HEK293T (cell line): Measurements from ENCODE around the gene DSP.

Experiments used
- CTCF ChIA-PET: fragments of 350-600 bp; formaldehyde crosslinking; extraction: SDS; loops from one replicate; lab custom pipeline; 2021; ENCODE audit warnings: antibody characterized with exemption, inconsistent platforms; lab: Yijun Ruan, JAX
- POLR2A ChIA-PET: fragments of 350-600 bp; formaldehyde crosslinking; extraction: SDS; loops from one replicate; lab custom pipeline; 2020; ENCODE audit warnings: antibody characterized with exemption, inconsistent platforms; lab: Yijun Ruan, JAX
- DNase-seq: peaks from one replicate; pipeline ENCODE4 v3.0.0; 2012; ENCODE audit warnings: mixed read lengths; ENCODE audit errors: extremely low spot score
- ARNT ChIP-seq: fragments of 450-650 bp; IDR thresholded peaks from 2 replicates; pipeline ENCODE4 v1.6.1; 2017; ENCODE audit warnings: mild to moderate bottlenecking
- BHLHE40 ChIP-seq: fragments of 450-650 bp; IDR thresholded peaks from 2 replicates; pipeline ENCODE4 v1.6.1; 2016; ENCODE audit warnings: mild to moderate bottlenecking, moderate library complexity, borderline replicate concordance
- CTBP1 ChIP-seq: fragments of 450-650 bp; IDR thresholded peaks from 2 replicates; pipeline ENCODE4 v1.6.1; 2016; ENCODE audit warnings: borderline replicate concordance
- ELF4 ChIP-seq: fragments of 450-650 bp; IDR thresholded peaks from 2 replicates; pipeline ENCODE4 v1.6.1; 2017; ENCODE audit warnings: antibody characterized with exemption
- FOXA1 ChIP-seq: fragments of 450-650 bp; IDR thresholded peaks from 2 replicates; pipeline ENCODE4 v1.6.1; 2016; ENCODE audit warnings: mild to moderate bottlenecking
- FOXK2 ChIP-seq: fragments of 450-650 bp; IDR thresholded peaks from 2 replicates; pipeline ENCODE4 v1.6.1; 2016; ENCODE audit warnings: mild to moderate bottlenecking
- FOXM1 ChIP-seq: fragments of 450-650 bp; IDR thresholded peaks from 2 replicates; pipeline ENCODE4 v1.6.1; 2017; ENCODE audit warnings: mild to moderate bottlenecking, borderline replicate concordance
- HDGF ChIP-seq: fragments of 450-650 bp; IDR thresholded peaks from 2 replicates; pipeline ENCODE4 v1.6.1; 2017; ENCODE audit warnings: antibody characterized with exemption, borderline replicate concordance
- L3MBTL2 ChIP-seq: fragments of 450-650 bp; conservative IDR thresholded peaks from 2 replicates; pipeline ENCODE4 v1.6.1; 2016; ENCODE audit warnings: mild to moderate bottlenecking
- LEF1 ChIP-seq: fragments of 450-650 bp; IDR thresholded peaks from 2 replicates; pipeline ENCODE4 v1.6.1; 2017; ENCODE audit warnings: mild to moderate bottlenecking, borderline replicate concordance
- NFRKB ChIP-seq: fragments of 450-650 bp; IDR thresholded peaks from 2 replicates; pipeline ENCODE4 v1.6.1; 2016; ENCODE audit warnings: mild to moderate bottlenecking, moderate library complexity
- SP1 ChIP-seq: fragments of 450-650 bp; IDR thresholded peaks from 2 replicates; pipeline ENCODE4 v1.6.1; 2017
- SUZ12 ChIP-seq: fragments of 450-650 bp; IDR thresholded peaks from 2 replicates; pipeline ENCODE4 v1.6.1; 2016; ENCODE audit warnings: mild to moderate bottlenecking
- TARDBP ChIP-seq: fragments of 450-650 bp; IDR thresholded peaks from 2 replicates; pipeline ENCODE4 v1.6.1; 2016
- ZNF384 ChIP-seq: fragments of 450-650 bp; IDR thresholded peaks from 2 replicates; pipeline ENCODE4 v1.6.1; 2016
- TF ChIP-seq, protein P1 (sequence below): fragments of 450-650 bp; IDR thresholded peaks from 2 replicates; pipeline ENCODE4 v1.6.1; 2016

DSP gene

GRCh38 chr6:7542065-7542873 lies 798 bp downstream of the DSP start:
- ChIA-PET CTCF (no interaction called here), POLR2A (interaction anchor here (0.6 to 2.1 kb wide), 3 partner anchors 46 to 152 kb away, joined by 3 to 8 read pairs (median 3); partner anchors contain the start of genes CAGE1 and RIOK1)
- TF ChIP-seq ZNF384 (no peak), BHLHE40 (no peak), TARDBP (no peak), FOXM1 (no peak), FOXK2 (no peak), NFRKB (no peak), CTBP1 (no peak), LEF1 (no peak)
- peak; percentile 43 for DNase-seq

- POLR2A ChIA-PET, result no interaction called here
Observed at GRCh38 chr6:7542874-7543624, 1.6 kb downstream of the DSP start.

GRCh38 chr6:7543789-7544424 lies 2.4 kb downstream of the DSP start:
- no peak for DNase-seq
- TF ChIP-seq ARNT (no peak), SP1 (no peak), FOXM1 (no peak), HDGF (no peak), LEF1 (no peak), TARDBP (no peak), CTBP1 (no peak), NFRKB (no peak), BHLHE40 (no peak), FOXA1 (no peak)
- TF ChIP-seq, protein P1, sequence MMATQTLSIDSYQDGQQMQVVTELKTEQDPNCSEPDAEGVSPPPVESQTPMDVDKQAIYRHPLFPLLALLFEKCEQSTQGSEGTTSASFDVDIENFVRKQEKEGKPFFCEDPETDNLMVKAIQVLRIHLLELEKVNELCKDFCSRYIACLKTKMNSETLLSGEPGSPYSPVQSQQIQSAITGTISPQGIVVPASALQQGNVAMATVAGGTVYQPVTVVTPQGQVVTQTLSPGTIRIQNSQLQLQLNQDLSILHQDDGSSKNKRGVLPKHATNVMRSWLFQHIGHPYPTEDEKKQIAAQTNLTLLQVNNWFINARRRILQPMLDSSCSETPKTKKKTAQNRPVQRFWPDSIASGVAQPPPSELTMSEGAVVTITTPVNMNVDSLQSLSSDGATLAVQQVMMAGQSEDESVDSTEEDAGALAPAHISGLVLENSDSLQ, result no peak
- POLR2A ChIA-PET, result no interaction called here
- CTCF ChIA-PET, result no interaction called here

More at GRCh38 chr6:7542874-7543624, 1.6 kb downstream of the DSP start:
- CTCF ChIA-PET, result no interaction called here
- peak; percentile 74 for DNase-seq
- TF ChIP-seq ZNF384 (peak; percentile 57; the same call in 1 of the 2 replicates), L3MBTL2 (peak; percentile 84), FOXA1 (no peak), FOXK2 (no peak), CTBP1 (0 out of 2 replicates have a peak, but pooled peaks have one; percentile 33)

DNA sequence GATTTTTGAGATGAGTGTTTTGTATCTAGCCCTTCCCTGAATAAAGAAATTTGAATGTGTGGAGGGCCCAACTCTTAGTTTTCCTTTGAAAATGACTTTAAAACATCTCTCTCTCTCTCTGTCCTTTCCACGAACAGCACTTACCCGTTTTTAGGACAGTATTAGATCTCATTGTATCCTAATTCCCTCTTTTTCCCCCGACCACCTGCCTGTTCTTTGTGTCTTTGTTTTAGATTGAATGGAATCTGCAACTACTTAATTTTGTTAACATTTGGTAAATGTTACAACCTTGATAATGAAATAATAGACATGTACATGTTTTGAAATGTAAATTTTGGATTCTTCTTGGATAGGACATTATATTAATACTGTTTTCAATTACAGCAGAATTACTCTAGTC lies 3.1 kb downstream of the DSP start:
- TF ChIP-seq TARDBP (no peak), BHLHE40 (no peak), FOXK2 (no peak), HDGF (no peak), CTBP1 (no peak), ARNT (no peak), FOXM1 (no peak), FOXA1 (no peak), LEF1 (no peak), ELF4 (no peak)
- TF ChIP-seq, protein P1, result no peak
- DNase-seq, result no peak
- ChIA-PET POLR2A (no interaction called here), CTCF (no interaction called here)

GRCh38 chr6:7545316-7546019 lies 4.0 kb downstream of the DSP start:
- no peak for TF ChIP-seq ARNT
- TF ChIP-seq, protein P1, result no peak
- no peak for TF ChIP-seq TARDBP
- TF ChIP-seq BHLHE40, result no peak
- TF ChIP-seq SP1, result no peak
- no peak for TF ChIP-seq CTBP1
- TF ChIP-seq FOXM1, result no peak
- no peak for TF ChIP-seq FOXK2
- TF ChIP-seq HDGF, result no peak
- no peak for TF ChIP-seq L3MBTL2
- no peak for TF ChIP-seq ZNF384
- TF ChIP-seq NFRKB, result no peak
- no peak for TF ChIP-seq FOXA1
- no peak for TF ChIP-seq ELF4
- no peak for TF ChIP-seq LEF1
- no peak for TF ChIP-seq SUZ12
- CTCF ChIA-PET, result no interaction called here
- no peak for DNase-seq
- POLR2A ChIA-PET, result interaction anchor here (0.9 to 1.3 kb wide), 2 partner anchors 45 to 156 kb away, joined by 4 to 7 read pairs; partner anchors contain the start of genes CAGE1, RIOK1 and SNRNP48
